ENCODE measurements around the gene UBE2J1. TPM values are rescaled to one million over a fixed set of nuclear protein-coding genes. Genes with fewer than 3 reads are reported as not detected.

The UBE2J1 gene
- total RNA-seq, 1 experiment from 2014 or later: 29.0 TPM

DNA sequence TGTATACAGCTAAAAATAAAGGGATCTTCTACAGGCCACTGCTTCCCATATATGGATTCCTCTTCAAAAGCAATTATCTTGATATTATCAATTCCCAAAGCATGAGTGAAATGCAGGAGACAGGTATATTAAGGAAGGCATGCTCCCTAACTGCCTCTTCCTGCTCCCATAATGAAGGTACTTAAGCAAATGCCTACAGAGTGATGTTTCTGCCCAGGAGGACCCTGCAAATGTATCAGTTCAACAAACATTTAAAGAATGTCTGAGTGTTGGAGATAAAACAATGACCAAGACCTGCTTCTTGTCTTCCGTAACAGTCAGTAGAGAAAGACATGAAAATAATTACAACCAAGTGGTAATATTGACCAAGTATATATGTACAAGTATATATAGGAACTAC is 4.2 kb downstream of the UBE2J1 start:
- peaks cover 33% of the 10 kb centered on the region for H3K4me1 ChIP-seq (replicated peaks; ENCODE audit: insufficient read depth)
- CTCF ChIA-PET: no interaction called here

GRCh38 chr6:89347825-89348224 is 4.7 kb downstream of the UBE2J1 start:
- no TSS peak for BruUV-seq (replicated peaks)
- Histone ChIP-seq H3K9me2 (ENCODE audit: insufficient read depth) (no peaks in the 10 kb centered on the region), H3K36me3 (ENCODE audit: low read depth) (no peaks in the 10 kb centered on the region), H4K20me1 (ENCODE audit: insufficient read depth) (no peaks in the 10 kb centered on the region), H3K4me2 (peak overlapping the region; percentile 34; the same call in 1 of the 2 replicates), H3K4me3 (no peak overlapping the region), H3K9me3 (ENCODE audit: insufficient read depth, low read depth) (no peaks in the 10 kb centered on the region), H3K4me1 (replicated peaks; ENCODE audit: insufficient read depth) (peaks cover 31% of the 10 kb centered on the region), H3K27ac (0 out of 2 replicates have a peak overlapping the region, but pooled peaks have one; percentile 9), H3K79me2 (ENCODE audit: low read depth) (peaks cover 83% of the 10 kb centered on the region), H3K27me3 (ENCODE audit: insufficient read depth, low read depth) (no peaks in the 10 kb centered on the region), H3F3A (ENCODE audit: insufficient read depth, low read depth) (no peaks in the 10 kb centered on the region), H2AFZ (no peak overlapping the region)
- TF ChIP-seq EZH2 (IDR thresholded peaks at IDR 0.05; ENCODE audit: low read depth): no peak
- intact Hi-C loops (cut with micrococcal nuclease; ENCODE audit: unreplicated experiment): no loop called here
- no peak for DNase-seq
- ChIA-PET POLR2A (ENCODE audit: unreplicated experiment) (no interaction called here), CTCF (interaction anchor here (0.8 kb wide), 1 partner anchor 24 kb away, joined by 4 read pairs; no protein-coding TSS in a partner anchor)

More for the DNA sequence above, 4.2 kb downstream of the UBE2J1 start:
- Histone ChIP-seq H3K36me3 (ENCODE audit: low read depth) (no peaks in the 10 kb centered on the region), H3K9me3 (ENCODE audit: insufficient read depth, low read depth) (no peaks in the 10 kb centered on the region), H2AFZ (no peak overlapping the region), H3F3A (ENCODE audit: insufficient read depth, low read depth) (peaks cover 3% of the 10 kb centered on the region; the same call in 1 of the 2 replicates), H3K79me2 (ENCODE audit: low read depth) (peaks cover 83% of the 10 kb centered on the region), H3K4me3 (no peak overlapping the region), H3K27me3 (ENCODE audit: insufficient read depth, low read depth) (no peaks in the 10 kb centered on the region), H3K9me2 (ENCODE audit: insufficient read depth) (no peaks in the 10 kb centered on the region), H3K4me2 (peak overlapping the region; percentile 34; the same call in 1 of the 2 replicates), H4K20me1 (ENCODE audit: insufficient read depth) (no peaks in the 10 kb centered on the region), H3K27ac (0 out of 2 replicates have a peak overlapping the region, but pooled peaks have one; percentile 9)
- DNase-seq: peak in 1 of 2 experiments; percentile 46
- intact Hi-C loops (cut with micrococcal nuclease; ENCODE audit: unreplicated experiment): no loop called here
- no TSS peak for BruUV-seq (replicated peaks)
- no peak for TF ChIP-seq EZH2 (IDR thresholded peaks at IDR 0.05; ENCODE audit: low read depth)
- POLR2A ChIA-PET (ENCODE audit: unreplicated experiment): no interaction called here

GRCh38 chr6:89346433-89346832 is 6.1 kb downstream of the UBE2J1 start:
- no TSS peak for BruUV-seq (replicated peaks)
- peaks cover 74% of the 10 kb centered on the region for H3K79me2 ChIP-seq (ENCODE audit: low read depth)
- H4K20me1 ChIP-seq (ENCODE audit: insufficient read depth): no peaks in the 10 kb centered on the region
- H3K4me1 ChIP-seq (replicated peaks; ENCODE audit: insufficient read depth): peaks cover 31% of the 10 kb centered on the region
- no peak overlapping the region for H2AFZ ChIP-seq
- TF ChIP-seq EZH2 (IDR thresholded peaks at IDR 0.05; ENCODE audit: low read depth) (no peak), CTCF (conservative IDR thresholded peaks at IDR 0.05) (no peak)
- POLR2A ChIA-PET (ENCODE audit: unreplicated experiment): no interaction called here
- no peak overlapping the region for H3K4me2 ChIP-seq
- CTCF ChIA-PET: interaction anchor here (0.6 kb wide), 2 partner anchors 47 to 52 kb away, joined by 3 read pairs; no protein-coding TSS in a partner anchor
- H3K27me3 ChIP-seq (ENCODE audit: insufficient read depth, low read depth): no peaks in the 10 kb centered on the region
- no peaks in the 10 kb centered on the region for H3K9me3 ChIP-seq (ENCODE audit: insufficient read depth, low read depth)
- DNase-seq: no peak
- no peak overlapping the region for H3K27ac ChIP-seq
- intact Hi-C loops (cut with micrococcal nuclease; ENCODE audit: unreplicated experiment): no loop called here
- H3K9me2 ChIP-seq (ENCODE audit: insufficient read depth): no peaks in the 10 kb centered on the region
- H3K4me3 ChIP-seq: no peak overlapping the region
- no peaks in the 10 kb centered on the region for H3K36me3 ChIP-seq (ENCODE audit: low read depth)
- H3F3A ChIP-seq (ENCODE audit: insufficient read depth, low read depth): no peaks in the 10 kb centered on the region

- no TSS peak for BruUV-seq (replicated peaks)
- Histone ChIP-seq H3K4me2 (no peak overlapping the region), H3F3A (ENCODE audit: insufficient read depth, low read depth) (peaks cover 5% of the 10 kb centered on the region; the same call in 1 of the 2 replicates), H3K4me1 (replicated peaks; ENCODE audit: insufficient read depth) (no peaks in the 10 kb centered on the region), H3K9me2 (ENCODE audit: insufficient read depth) (no peaks in the 10 kb centered on the region), H3K27me3 (ENCODE audit: insufficient read depth, low read depth) (no peaks in the 10 kb centered on the region), H3K36me3 (ENCODE audit: low read depth) (0 out of 2 replicates have a peak, but pooled peaks cover 4% of the 10 kb centered on the region), H4K20me1 (ENCODE audit: insufficient read depth) (no peaks in the 10 kb centered on the region), H2AFZ (no peak overlapping the region), H3K27ac (no peak overlapping the region), H3K9me3 (ENCODE audit: insufficient read depth, low read depth) (no peaks in the 10 kb centered on the region), H3K79me2 (ENCODE audit: low read depth) (peaks cover 7% of the 10 kb centered on the region), H3K4me3 (no peak overlapping the region)
- intact Hi-C loops (cut with micrococcal nuclease; ENCODE audit: unreplicated experiment): no loop called here
- DNase-seq: no peak
- CTCF ChIA-PET: interaction anchor here (0.5 kb wide), 1 partner anchor 80 kb away, joined by 3 read pairs; no protein-coding TSS in a partner anchor
- POLR2A ChIA-PET (ENCODE audit: unreplicated experiment): no interaction called here
- no peak for TF ChIP-seq EZH2 (IDR thresholded peaks at IDR 0.05; ENCODE audit: low read depth)
- no peak for TF ChIP-seq CTCF (conservative IDR thresholded peaks at IDR 0.05)
These were observed 13.0 kb downstream of the UBE2J1 start for GRCh38 chr6:89339565-89339964.

Measured in PC-9 (cell line).